T-helper 1 cell (primary cell): Measurements from ENCODE around the gene OST4.
"Not testable (repeated sequence)": the region's sequence is repeated elsewhere in the genome, so short reads cannot be mapped to it uniquely, and the experiment has no call there.

Experiments
- DNase-seq, 5 donors: peaks; one replicate each; pipeline ENCODE4 v3.0.0-alpha.2; 2012 to 2020
- total RNA-seq, 4 donors: gene quantifications; one replicate each; lab custom pipeline; 2026; lab: John Stamatoyannopoulos, UW

Gene OST4
- total RNA-seq = 68.8 to 85.0 (median 75.6) reads per million in 4 donors

GRCh38 chr2:27071277-27071989 is at the start of gene OST4:
TSS of gene OST4 (minus strand) at chr2:27071654.
- peak; percentile 79 to 92 (median 83) for DNase-seq

GRCh38 chr2:27119330-27119670 is 47.8 kb upstream of the OST4 start:
- not testable (repeated sequence) for DNase-seq

GRCh38 chr2:27118525-27119329 is 47.3 kb upstream of the OST4 start, which contains the start of gene CGREF1:
TSS of gene CGREF1 (minus strand) at chr2:27119128. CDS start at chr2:27104366, 14,762 bp downstream.
- DNase-seq = no peak

GRCh38 chr2:27117995-27118524 is 46.6 kb upstream of the OST4 start:
- no peak for DNase-seq

- DNase-seq = no peak
These were observed 44.1 kb upstream of the OST4 start for GRCh38 chr2:27115519-27115918.

- not testable (repeated sequence) for DNase-seq
These were observed 40.1 kb upstream of the OST4 start for GRCh38 chr2:27111392-27112078.

- not testable (repeated sequence) for DNase-seq
These were observed 39.3 kb upstream of the OST4 start for GRCh38 chr2:27110603-27111352.

- DNase-seq = no peak
These were observed 37.6 kb upstream of the OST4 start for GRCh38 chr2:27109083-27109482.

GRCh38 chr2:27108221-27108620 is 36.8 kb upstream of the OST4 start:
- DNase-seq = no peak

- no peak for DNase-seq
These were observed 34.5 kb upstream of the OST4 start for GRCh38 chr2:27105981-27106380.

- no peak for DNase-seq
These were observed 30.9 kb upstream of the OST4 start for GRCh38 chr2:27102329-27102728.

GRCh38 chr2:27100036-27100435 is 28.6 kb upstream of the OST4 start:
- no peak for DNase-seq

- no peak for DNase-seq
These were observed 28.0 kb upstream of the OST4 start for GRCh38 chr2:27099334-27099955.

- no peak for DNase-seq
These were observed 25.9 kb upstream of the OST4 start for GRCh38 chr2:27097341-27097740.

GRCh38 chr2:27096748-27097297 is 25.4 kb upstream of the OST4 start:
- DNase-seq = no peak

- peak in 2 of 5 donors; percentile 18 to 48 for DNase-seq
These were observed 24.5 kb upstream of the OST4 start for GRCh38 chr2:27095745-27096651.

- no peak for DNase-seq
These were observed 23.9 kb upstream of the OST4 start for GRCh38 chr2:27095427-27095744.

- no peak for DNase-seq
These were observed 23.0 kb upstream of the OST4 start for GRCh38 chr2:27094353-27094984.

GRCh38 chr2:27093430-27094352 is 22.2 kb upstream of the OST4 start:
- no peak for DNase-seq
